A673 (cell line): ENCODE data around the gene HSD17B8. TPM values are rescaled to one million over a fixed set of nuclear protein-coding genes. Genes with fewer than 3 reads are reported as not detected.

Experiments
- BruUV-seq: library from RNA; stranded (reverse); fragments of 400-500 nt; replicated peaks from 2 replicates; lab custom pipeline; 2021; lab: Mats Ljungman, UMichigan
- CTCF ChIA-PET: fragments of 300-600 bp; sonication (Branson Sonifier 250); formaldehyde crosslinking; loops from one replicate; lab custom pipeline; 2022; ENCODE audit warnings: antibody characterized with exemption; lab: Charles Lee
- POLR2A ChIA-PET: fragments of 300-600 bp; sonication (Branson Sonifier 250); formaldehyde crosslinking; loops from one replicate; lab custom pipeline; 2022; ENCODE audit warnings: antibody characterized with exemption; ENCODE audit not compliant: low non-redundant PET; lab: Charles Lee
- DNase-seq: peaks from one replicate; pipeline ENCODE4 v3.0.0-alpha.2; 2015; ENCODE audit warnings: low spot score
- H3K27ac ChIP-seq: fragments of 200-600 bp; sonication (generic); 2 replicates; pipeline ENCODE4 v1.5.1; 2016; ENCODE audit warnings: mixed run types, low read depth, mild to moderate bottlenecking, mixed read lengths, antibody characterized with exemption, low read length; ENCODE audit not compliant: poor library complexity, severe bottlenecking
- H3K27me3 ChIP-seq: fragments of 200-600 bp; sonication (generic); replicated peaks from 2 replicates; pipeline ENCODE4 v1.6.1; 2017; ENCODE audit warnings: mixed run types, low read depth, mild to moderate bottlenecking, mixed read lengths, antibody characterized with exemption, low read length; ENCODE audit not compliant: insufficient read depth, poor library complexity
- H3K36me3 ChIP-seq: fragments of 200-600 bp; sonication (generic); 2 replicates; pipeline ENCODE4 v1.6.1; 2016; ENCODE audit warnings: mixed run types, mild to moderate bottlenecking, mixed read lengths, antibody characterized with exemption, low read length; ENCODE audit not compliant: insufficient read depth, poor library complexity, severe bottlenecking
- H3K4me1 ChIP-seq: fragments of 200-600 bp; sonication (generic); 2 replicates; pipeline ENCODE4 v1.6.1; 2017; ENCODE audit warnings: mixed run types, mild to moderate bottlenecking, mixed read lengths, antibody characterized with exemption, low read length; ENCODE audit not compliant: insufficient read depth, poor library complexity, severe bottlenecking
- H3K4me3 ChIP-seq: fragments of 200-600 bp; sonication (generic); 2 replicates; pipeline ENCODE4 v1.5.1; 2016; ENCODE audit warnings: low read depth, mixed run types, mild to moderate bottlenecking, mixed read lengths, low read length; ENCODE audit not compliant: poor library complexity, severe bottlenecking
- H3K9me3 ChIP-seq: fragments of 200-600 bp; sonication (generic); 2 replicates; pipeline ENCODE4 v1.6.1; 2016; ENCODE audit warnings: mixed run types, low read depth, mild to moderate bottlenecking, mixed read lengths, antibody characterized with exemption, low read length; ENCODE audit not compliant: poor library complexity, severe bottlenecking
- EZH2 ChIP-seq: fragments of 200-600 bp; sonication (generic); IDR thresholded peaks from 2 replicates; pipeline ENCODE4 v1.6.1; 2017; ENCODE audit warnings: borderline replicate concordance, low read depth, mild to moderate bottlenecking, mixed read lengths, antibody characterized with exemption, low read length; ENCODE audit not compliant: poor library complexity, severe bottlenecking
- intact Hi-C: fragments of 100-400 bp; cut with micrococcal nuclease; formaldehyde crosslinking; loops from one replicate; pipeline ENCODE4 v1.10.0; 2022; ENCODE audit not compliant: unreplicated experiment
- total RNA-seq: library from RNA; stranded (reverse); gene quantifications from 2 replicates; pipeline ENCODE4 v1.2.3, GENCODE V29; 2021
- TF ChIP-seq, protein P1 (sequence below): fragments of 300-800, 200-600 bp; sonication (generic); conservative IDR thresholded peaks from 2 replicates; pipeline ENCODE4 v1.5.1; 2017; ENCODE audit warnings: low read depth, mild to moderate bottlenecking, antibody characterized with exemption, low read length, moderate library complexity, mixed read lengths

HSD17B8 gene
- total RNA-seq, 1 experiment from 2014 or later, result 5.9 TPM

DNA sequence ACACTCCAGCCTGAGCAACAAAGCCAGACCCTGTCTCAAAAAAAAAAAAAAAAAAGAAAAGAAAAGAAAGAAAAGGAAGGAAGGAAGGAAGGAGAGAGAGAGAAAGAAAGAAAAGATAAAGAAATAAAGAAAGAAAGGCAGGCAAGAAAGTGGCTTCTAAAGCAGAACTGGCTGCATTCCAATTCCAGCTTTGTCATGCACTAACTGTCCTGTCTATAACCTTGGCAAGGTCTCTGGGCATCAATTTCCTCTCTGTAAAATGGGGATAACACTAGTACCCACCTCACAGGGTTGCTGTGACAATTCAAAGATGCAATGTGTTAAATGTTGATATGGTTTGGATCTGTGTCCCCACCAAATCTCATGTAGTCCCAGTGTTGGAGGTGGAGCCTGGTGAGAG, 31.9 kb downstream of the HSD17B8 start:
- no peak for DNase-seq
- ChIA-PET POLR2A (no interaction called here), CTCF (interaction anchor here (0.6 kb wide), 1 partner anchor 615 kb away, joined by 10 read pairs; no protein-coding TSS in a partner anchor)
- Histone ChIP-seq H3K36me3 (no peaks in the 10 kb centered on the region), H3K27ac (no peak overlapping the region), H3K4me1 (no peaks in the 10 kb centered on the region), H3K9me3 (no peaks in the 10 kb centered on the region), H3K27me3 (no peaks in the 10 kb centered on the region), H3K4me3 (no peak overlapping the region)
- no peak for TF ChIP-seq EZH2
- TF ChIP-seq, protein P1, sequence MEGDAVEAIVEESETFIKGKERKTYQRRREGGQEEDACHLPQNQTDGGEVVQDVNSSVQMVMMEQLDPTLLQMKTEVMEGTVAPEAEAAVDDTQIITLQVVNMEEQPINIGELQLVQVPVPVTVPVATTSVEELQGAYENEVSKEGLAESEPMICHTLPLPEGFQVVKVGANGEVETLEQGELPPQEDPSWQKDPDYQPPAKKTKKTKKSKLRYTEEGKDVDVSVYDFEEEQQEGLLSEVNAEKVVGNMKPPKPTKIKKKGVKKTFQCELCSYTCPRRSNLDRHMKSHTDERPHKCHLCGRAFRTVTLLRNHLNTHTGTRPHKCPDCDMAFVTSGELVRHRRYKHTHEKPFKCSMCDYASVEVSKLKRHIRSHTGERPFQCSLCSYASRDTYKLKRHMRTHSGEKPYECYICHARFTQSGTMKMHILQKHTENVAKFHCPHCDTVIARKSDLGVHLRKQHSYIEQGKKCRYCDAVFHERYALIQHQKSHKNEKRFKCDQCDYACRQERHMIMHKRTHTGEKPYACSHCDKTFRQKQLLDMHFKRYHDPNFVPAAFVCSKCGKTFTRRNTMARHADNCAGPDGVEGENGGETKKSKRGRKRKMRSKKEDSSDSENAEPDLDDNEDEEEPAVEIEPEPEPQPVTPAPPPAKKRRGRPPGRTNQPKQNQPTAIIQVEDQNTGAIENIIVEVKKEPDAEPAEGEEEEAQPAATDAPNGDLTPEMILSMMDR, result no peak
- intact Hi-C loops, result no loop called here
- BruUV-seq, result no TSS peak

DNA sequence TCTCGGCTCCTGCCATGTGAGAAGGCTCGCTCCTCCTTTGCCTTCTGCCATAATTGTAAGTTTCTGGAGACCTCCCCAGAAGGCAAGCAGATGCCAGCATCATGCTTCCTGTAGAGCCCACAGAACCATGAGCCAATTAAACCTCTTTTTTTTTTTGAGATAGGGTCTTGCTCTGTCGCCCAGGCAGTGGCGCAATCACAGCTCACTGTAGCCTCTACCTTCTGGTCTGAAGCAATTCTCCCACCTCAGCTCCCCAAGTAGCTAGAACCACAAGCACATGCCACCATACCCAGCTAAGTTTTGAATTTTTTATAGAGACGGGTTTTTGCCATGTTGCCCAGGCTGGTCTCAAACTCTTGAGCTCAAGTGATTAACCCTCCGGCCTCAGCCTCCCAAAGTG, 32.4 kb downstream of the HSD17B8 start:
- Histone ChIP-seq H3K4me1 (no peaks in the 10 kb centered on the region), H3K9me3 (no peaks in the 10 kb centered on the region), H3K36me3 (no peaks in the 10 kb centered on the region), H3K27me3 (no peaks in the 10 kb centered on the region), H3K4me3 (no peak overlapping the region), H3K27ac (no peak overlapping the region)
- intact Hi-C loops, result no loop called here
- POLR2A ChIA-PET, result no interaction called here
- BruUV-seq, result no TSS peak
- DNase-seq, result no peak
- CTCF ChIA-PET, result no interaction called here
- TF ChIP-seq, protein P1, result no peak
- no peak for TF ChIP-seq EZH2

DNA sequence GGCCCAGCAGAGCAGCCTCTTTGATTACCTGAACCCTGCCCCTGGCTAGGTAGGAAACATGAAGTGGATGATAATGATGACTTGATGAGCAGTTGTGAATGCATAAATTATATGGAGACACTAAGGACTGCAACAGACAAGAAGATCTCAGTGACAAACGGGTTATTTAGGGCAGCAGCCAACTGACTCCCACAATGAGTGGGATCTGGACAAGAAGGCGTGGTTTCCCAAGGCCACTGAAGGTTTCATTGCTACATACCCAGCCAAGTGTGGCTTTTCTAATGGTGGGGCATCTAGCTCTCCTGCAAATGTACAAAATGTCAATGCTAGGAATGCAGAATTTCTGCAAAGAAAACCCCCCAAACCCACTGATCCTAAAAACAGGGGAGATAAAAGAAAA, 33.3 kb downstream of the HSD17B8 start:
- intact Hi-C loops, result no loop called here
- Histone ChIP-seq H3K4me3 (no peak overlapping the region), H3K27ac (no peak overlapping the region), H3K36me3 (no peaks in the 10 kb centered on the region), H3K4me1 (no peaks in the 10 kb centered on the region), H3K9me3 (no peaks in the 10 kb centered on the region), H3K27me3 (no peaks in the 10 kb centered on the region)
- BruUV-seq, result no TSS peak
- no peak for DNase-seq
- no peak for TF ChIP-seq EZH2
- TF ChIP-seq, protein P1, result no peak
- CTCF ChIA-PET, result no interaction called here
- POLR2A ChIA-PET, result no interaction called here
